ENCODE measurements around the gene EIF4EBP2. TPM values are rescaled to one million over a fixed set of nuclear protein-coding genes. Genes with fewer than 3 reads are reported as not detected.

EIF4EBP2 gene
- total and polyA plus RNA-seq, 2 of the 13 experiments (the other 11 are each of a cell fraction or from before 2014, with no cell fraction given), result 16.9 to 22.0 TPM

DNA sequence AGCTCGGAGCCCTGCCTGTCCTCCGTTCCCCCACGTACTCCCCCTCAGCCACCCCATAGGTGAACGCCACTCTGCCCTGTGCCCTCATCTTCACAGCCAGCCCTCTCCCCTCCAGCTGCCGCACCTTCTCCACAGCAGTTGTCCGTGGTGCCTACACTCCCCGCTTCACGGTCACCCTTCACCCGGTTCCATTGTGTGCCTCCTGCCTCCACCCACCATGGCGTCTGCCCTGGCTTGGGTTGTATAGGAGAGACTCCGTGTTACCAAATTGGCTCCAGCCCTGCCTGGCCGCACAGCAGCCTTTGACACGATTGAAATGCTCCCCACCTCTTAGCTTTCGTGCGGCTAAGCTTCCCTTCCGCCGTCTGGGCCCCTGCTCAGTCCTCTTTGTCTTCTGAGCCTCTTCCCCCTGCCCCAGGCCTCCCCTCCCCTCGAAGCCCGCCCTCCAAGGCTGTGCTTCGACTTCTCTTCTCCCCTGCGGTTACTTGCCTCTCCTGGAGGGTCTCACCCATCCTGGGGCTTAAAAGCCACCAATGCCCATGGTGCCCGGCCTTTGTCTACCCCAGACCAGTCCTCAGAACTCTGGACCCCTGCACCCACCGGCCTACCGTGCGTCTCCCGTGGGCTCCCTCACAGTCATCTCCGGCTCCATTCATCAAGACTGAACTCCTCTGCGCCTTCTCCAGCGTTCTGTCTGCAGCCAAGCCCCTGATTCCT is 56.0 kb downstream of the EIF4EBP2 start:
- 57% methylated on average over 29 of the region's 29 CpGs for WGBS (ENCODE audit: low lambda C conversion rate)
- ChIA-PET POLR2A (no interaction called here), CTCF (ENCODE audit: low intra/inter-chr PET ratio, low total read pairs) (no interaction called here)
- Histone ChIP-seq H3K9me3 (ENCODE audit: low read length) (no peaks in the 10 kb centered on the region), H3K4me2 (ENCODE audit: low read depth, low read length) (no peak overlapping the region), H3K4me3 (replicated peaks in 1 of 3; ENCODE audit: insufficient read depth in 1 of 3, low read depth in 2 of 3, low read length in 3 of 3) (no peak overlapping the region), H4K20me1 (ENCODE audit: insufficient read depth, low read length) (no peaks in the 10 kb centered on the region), H3K27ac (ENCODE audit: extremely low read length, insufficient read depth, low read length) (no peak overlapping the region), H2AFZ (ENCODE audit: low read length) (no peak overlapping the region), H3K36me3 (replicated peaks in 1 of 2; ENCODE audit: control insufficient read depth in 1 of 2, insufficient read depth in 2 of 2, low read length in 2 of 2) (no peaks in the 10 kb centered on the region), H3K4me1 (ENCODE audit: insufficient read depth, low read length) (no peaks in the 10 kb centered on the region), H3K9ac (ENCODE audit: insufficient read depth, low read depth, low read length) (no peak overlapping the region), H3K79me2 (ENCODE audit: insufficient read depth, low read length) (no peaks in the 10 kb centered on the region), H3K27me3 (ENCODE audit: control insufficient read depth in 1 of 2, insufficient read depth in 2 of 2, low read length in 2 of 2) (peaks cover 1 to 30% of the 10 kb centered on the region in 2 experiments; a peak in 4 of 5 replicates)
- FAIRE-seq (no peak), DNase-seq (ENCODE audit: low spot score) (no peak), ATAC-seq (no peak; the same call in 2 of the 3 replicates)
- in situ Hi-C loops (cut with HindIII; ENCODE audit: extremely low pct_ligation_motif_present, low pct_unique_long_range_greater_than_20kb), result loop anchor here (5.0 kb wide), 1 partner anchor 77 kb away; no protein-coding TSS in a partner anchor
- no peak for TF ChIP-seq ZNF317 (CRISPR knock-in tag; IDR thresholded peaks at IDR 0.05)
- no peak for TF ChIP-seq ZNF7 (CRISPR knock-in tag; IDR thresholded peaks at IDR 0.05)
- TF ChIP-seq HNF1A (IDR thresholded peaks at IDR 0.05; ENCODE audit: low read depth), result no peak
- no peak for TF ChIP-seq HNF1A (CRISPR knock-in tag; IDR thresholded peaks at IDR 0.05; ENCODE audit: borderline replicate concordance)
- no peak for TF ChIP-seq ETV5 (CRISPR knock-in tag; IDR thresholded peaks at IDR 0.05; ENCODE audit: borderline replicate concordance)
- TF ChIP-seq, protein P1, sequence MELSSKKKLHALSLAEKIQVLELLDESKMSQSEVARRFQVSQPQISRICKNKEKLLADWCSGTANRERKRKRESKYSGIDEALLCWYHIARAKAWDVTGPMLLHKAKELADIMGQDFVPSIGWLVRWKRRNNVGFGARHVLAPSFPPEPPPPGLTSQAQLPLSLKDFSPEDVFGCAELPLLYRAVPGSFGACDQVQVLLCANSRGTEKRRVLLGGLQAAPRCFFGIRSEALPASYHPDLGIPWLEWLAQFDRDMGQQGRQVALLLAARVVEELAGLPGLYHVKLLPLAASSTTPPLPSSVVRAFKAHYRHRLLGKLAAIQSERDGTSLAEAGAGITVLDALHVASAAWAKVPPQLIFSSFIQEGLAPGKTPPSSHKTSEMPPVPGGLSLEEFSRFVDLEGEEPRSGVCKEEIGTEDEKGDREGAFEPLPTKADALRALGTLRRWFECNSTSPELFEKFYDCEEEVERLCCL (CRISPR knock-in tag; IDR thresholded peaks at IDR 0.05; ENCODE audit: borderline replicate concordance), result no peak
- TF ChIP-seq TEAD2 (CRISPR knock-in tag; IDR thresholded peaks at IDR 0.05), result no peak
- no peak for TF ChIP-seq CHCHD3 (CRISPR knock-in tag; IDR thresholded peaks at IDR 0.05)
- TF ChIP-seq TBX2 (CRISPR knock-in tag; IDR thresholded peaks at IDR 0.05; ENCODE audit: borderline replicate concordance), result no peak
- TF ChIP-seq ZFP37 (CRISPR knock-in tag; IDR thresholded peaks at IDR 0.05; ENCODE audit: borderline replicate concordance), result no peak
- TF ChIP-seq ADNP (CRISPR knock-in tag; IDR thresholded peaks at IDR 0.05), result no peak
- BruUV-seq (replicated peaks), result no TSS peak
- intact Hi-C loops (cut with micrococcal nuclease; ENCODE audit: unreplicated experiment), result no loop called here
